ENCODE data around the gene RELA. TPM values are rescaled to one million over a fixed set of nuclear protein-coding genes. Genes with fewer than 3 reads are reported as not detected.
A peak's percentile ranks its signal among the peaks of the same experiment; 100 is the strongest.

The RELA gene
- total RNA-seq, 2 experiments from 2014 or later, result 81.3 to 82.0 TPM

DNA sequence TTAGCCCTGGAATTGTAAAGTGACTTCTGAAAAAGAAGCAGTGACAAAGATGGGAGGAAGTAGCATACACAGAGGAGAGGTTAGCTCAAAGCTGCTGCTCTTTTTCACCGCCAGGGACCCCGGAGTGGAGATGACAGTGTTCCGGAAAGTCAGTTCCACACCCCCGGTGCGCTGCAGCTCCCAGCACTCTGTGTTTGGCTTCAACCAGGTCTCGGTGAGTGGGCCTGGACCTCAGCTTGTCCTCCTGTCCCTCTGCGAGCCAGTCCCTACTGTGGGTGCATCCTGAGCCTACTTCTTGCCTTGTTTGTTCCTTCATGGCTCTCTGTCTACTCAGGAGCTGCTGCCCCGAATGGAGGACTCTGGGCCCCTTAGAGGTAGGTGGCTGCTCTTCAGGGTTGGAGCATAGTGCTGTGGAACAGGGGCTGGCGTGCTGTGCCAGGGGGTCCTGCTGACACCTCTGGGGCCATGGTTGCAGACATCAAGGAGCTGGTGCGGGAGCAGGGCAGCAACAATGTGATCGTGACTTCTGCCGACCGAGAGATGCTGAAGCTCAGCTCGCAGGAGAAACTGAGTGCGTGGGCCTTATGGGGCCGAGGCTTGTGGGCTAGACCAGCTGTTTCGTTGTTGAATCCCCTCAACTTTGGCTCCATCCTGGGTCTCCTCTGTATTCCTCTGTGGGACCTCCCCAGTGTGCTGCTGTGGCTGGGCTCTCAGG is 45.4 kb downstream of the RELA start:
- peak overlapping the region; percentile 85 for H3K4me3 Mint-ChIP-seq
- no peaks in the 10 kb centered on the region for H3K27me3 Mint-ChIP-seq

GRCh38 chr11:65616575-65617001 is 46.1 kb downstream of the RELA start:
- peaks cover 24% of the 10 kb centered on the region for H3K36me3 Mint-ChIP-seq
- H3K4me3 Mint-ChIP-seq, result peak overlapping the region; percentile 85
- DNase-seq (peak; percentile 62), ATAC-seq (no peak)
- no peaks in the 10 kb centered on the region for H3K9me3 Mint-ChIP-seq (ENCODE audit: low read depth)
- H3K4me1 Mint-ChIP-seq, result peaks cover 34% of the 10 kb centered on the region
- H3K27ac Mint-ChIP-seq, result peak overlapping the region; percentile 92
- no peaks in the 10 kb centered on the region for H3K27me3 Mint-ChIP-seq
- CTCF ChIA-PET, result interaction anchor here (1.0 to 2.3 kb wide), 9 partner anchors 9 to 163 kb away, joined by 3 to 8 read pairs (median 4); partner anchors contain the start of genes SIPA1 and ZNRD2

More for the DNA sequence above, 45.4 kb downstream of the RELA start:
- Mint-ChIP-seq H3K9me3 (ENCODE audit: low read depth) (no peaks in the 10 kb centered on the region), H3K36me3 (peaks cover 24% of the 10 kb centered on the region), H3K4me1 (peaks cover 29% of the 10 kb centered on the region), H3K27ac (peak overlapping the region; percentile 92)
- DNase-seq (no peak), ATAC-seq (no peak)
- CTCF ChIA-PET, result interaction anchor here (0.9 to 2.3 kb wide), 11 partner anchors 8 to 163 kb away, joined by 3 to 8 read pairs (median 4); partner anchors contain the start of genes FAM89B, KAT5, SIPA1 and ZNRD2

- peak overlapping the region; percentile 85 for H3K4me3 Mint-ChIP-seq
- H3K27me3 Mint-ChIP-seq, result no peaks in the 10 kb centered on the region
- H3K9me3 Mint-ChIP-seq (ENCODE audit: low read depth), result no peaks in the 10 kb centered on the region
- CTCF ChIA-PET, result interaction anchor here (1.0 to 4.3 kb wide), 20 partner anchors 10 to 300 kb away, joined by 3 to 34 read pairs (median 6); partner anchors contain the start of genes FAM89B, KAT5, RNASEH2C and SIPA1
- H3K27ac Mint-ChIP-seq, result peak overlapping the region; percentile 96
- DNase-seq (peak; percentile 52), ATAC-seq (peak; percentile 1)
- H3K36me3 Mint-ChIP-seq, result peaks cover 24% of the 10 kb centered on the region
- peaks cover 38% of the 10 kb centered on the region for H3K4me1 Mint-ChIP-seq
Observed at GRCh38 chr11:65615950-65616574, 46.7 kb downstream of the RELA start.

- ATAC-seq, result peak; percentile 86
- peaks cover 22% of the 10 kb centered on the region for H3K36me3 Mint-ChIP-seq
Observed at GRCh38 chr11:65615229-65615949, 47.3 kb downstream of the RELA start, which contains the start of gene PCNX3. PCNX3 (plus strand) TSS chr11:65615776; CDS start chr11:65616312, 536 bp downstream.

DNA sequence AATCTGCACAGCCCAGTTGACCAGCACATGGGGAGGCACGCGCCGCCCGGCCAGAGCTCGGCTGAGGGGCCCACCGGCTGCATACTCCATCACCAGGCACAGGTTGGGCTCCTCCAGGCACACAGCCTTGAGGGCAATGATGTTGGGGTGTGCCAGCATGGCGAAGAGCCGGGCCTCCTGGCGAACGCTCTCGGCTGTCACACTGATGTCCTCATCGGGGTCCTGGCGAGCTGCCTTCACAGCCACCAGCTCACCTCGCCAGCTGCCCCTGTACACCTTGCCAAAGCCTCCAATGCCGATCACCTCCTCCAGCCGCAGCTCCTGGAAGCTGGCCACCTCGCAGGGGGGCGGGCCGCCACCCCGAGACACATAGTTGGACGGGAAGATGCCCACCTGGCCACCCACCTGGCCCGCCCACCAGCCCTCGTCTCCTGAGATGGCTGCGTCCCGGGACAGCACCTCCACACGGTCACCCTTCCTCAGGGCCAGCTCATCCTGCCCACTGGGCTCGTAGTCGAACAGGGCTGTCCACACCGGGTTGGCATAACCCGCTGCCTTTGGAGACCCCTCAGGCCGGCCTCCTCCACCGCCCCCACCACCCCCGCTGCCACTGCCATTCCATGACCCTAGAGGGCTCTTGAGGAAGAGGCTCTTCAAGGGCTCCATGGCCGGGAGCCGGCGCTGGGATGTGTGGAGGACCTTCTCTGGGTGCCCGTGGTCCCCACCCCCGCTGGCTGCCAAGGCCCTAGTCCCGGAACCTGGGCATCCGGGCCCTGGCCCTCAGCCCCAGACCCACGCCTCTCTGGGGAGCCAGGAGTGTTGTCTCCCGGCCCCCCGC is 49.4 kb downstream of the RELA start:
- Mint-ChIP-seq H3K9me3 (ENCODE audit: low read depth) (no peaks in the 10 kb centered on the region), H3K36me3 (peaks cover 18% of the 10 kb centered on the region), H3K4me1 (peaks cover 56% of the 10 kb centered on the region), H3K27me3 (no peaks in the 10 kb centered on the region), H3K27ac (peak overlapping the region; percentile 70), H3K4me3 (peak overlapping the region; percentile 85)
- ATAC-seq, result no peak
- DNase-seq, result peak; percentile 57
- CTCF ChIA-PET, result interaction anchor here (1.1 to 4.3 kb wide), 10 partner anchors 13 to 167 kb away, joined by 3 to 34 read pairs (median 6); partner anchors contain the start of gene SIPA1

More at GRCh38 chr11:65615229-65615949, 47.3 kb downstream of the RELA start, which contains the start of gene PCNX3:
- Mint-ChIP-seq H3K4me3 (peak within 1 kb of the TSS; percentile 85), H3K27me3 (no peaks in the 10 kb centered on the region), H3K9me3 (ENCODE audit: low read depth) (no peaks in the 10 kb centered on the region), H3K27ac (peak within 1 kb of the TSS; percentile 96), H3K4me1 (peaks cover 44% of the 10 kb centered on the region)
- CTCF ChIA-PET, result interaction anchor here (0.6 to 4.3 kb wide), 24 partner anchors 11 to 504 kb away, joined by 3 to 34 read pairs (median 4); partner anchors contain the start of genes EHBP1L1, FAM89B, KAT5 and MUS81
- DNase-seq, result peak; percentile 100

GRCh38 chr11:65612691-65613090 is 50.0 kb downstream of the RELA start:
- H3K9me3 Mint-ChIP-seq (ENCODE audit: low read depth), result no peaks in the 10 kb centered on the region
- H3K27ac Mint-ChIP-seq, result peak overlapping the region; percentile 70
- CTCF ChIA-PET, result interaction anchor here (1.1 to 4.3 kb wide), 8 partner anchors 14 to 167 kb away, joined by 3 to 34 read pairs (median 4); partner anchors contain the start of gene SIPA1
- DNase-seq (no peak), ATAC-seq (no peak)
- peak overlapping the region; percentile 85 for H3K4me3 Mint-ChIP-seq
- H3K36me3 Mint-ChIP-seq, result peaks cover 22% of the 10 kb centered on the region
- H3K4me1 Mint-ChIP-seq, result peaks cover 53% of the 10 kb centered on the region
- H3K27me3 Mint-ChIP-seq, result no peaks in the 10 kb centered on the region

DNA sequence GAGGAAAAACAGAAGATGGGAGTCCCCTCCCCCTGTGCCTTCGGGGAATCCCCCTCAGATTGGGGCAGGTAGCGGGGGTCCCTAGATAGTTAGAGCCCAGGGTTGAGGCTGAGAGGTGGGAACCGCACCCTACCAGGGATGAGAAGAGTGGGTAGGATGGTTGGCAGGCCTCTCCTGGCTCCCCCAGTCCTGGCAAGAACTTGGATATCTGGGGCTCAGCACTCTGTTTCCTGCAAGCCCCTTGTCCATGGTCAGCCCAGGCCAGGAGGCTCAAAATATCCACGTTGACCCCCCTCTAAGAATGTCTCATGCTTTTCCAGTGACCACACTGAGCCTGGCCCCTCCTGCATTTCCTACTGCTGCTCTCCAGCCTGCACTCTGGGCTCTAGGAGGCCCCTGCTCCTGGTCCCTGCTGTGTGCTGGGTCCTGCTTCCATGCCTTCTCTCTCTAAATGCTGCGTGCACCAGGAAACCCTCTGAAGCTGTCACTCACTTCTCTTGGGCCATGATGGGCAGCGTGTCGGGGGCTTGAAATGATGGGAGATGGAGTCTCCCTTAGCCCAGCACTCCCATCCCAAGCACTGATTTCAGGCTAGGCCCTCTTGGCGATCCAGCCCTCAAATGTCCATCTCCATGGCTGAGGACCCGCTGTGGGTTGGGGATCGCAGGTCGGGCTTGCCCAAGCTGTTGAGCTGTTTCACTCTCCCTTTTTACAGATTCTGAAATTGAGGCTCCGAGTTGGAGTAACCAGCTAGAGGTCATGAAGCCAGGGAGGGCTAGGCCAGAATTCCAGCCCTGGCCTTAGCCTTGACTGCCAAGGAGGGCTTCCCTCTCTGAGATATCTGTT is 50.7 kb downstream of the RELA start:
- ATAC-seq (no peak), DNase-seq (no peak)
- CTCF ChIA-PET, result interaction anchor here (1.1 to 4.3 kb wide), 8 partner anchors 14 to 168 kb away, joined by 3 to 34 read pairs (median 4); partner anchors contain the start of gene SIPA1
- H3K4me1 Mint-ChIP-seq, result peaks cover 47% of the 10 kb centered on the region
- H3K9me3 Mint-ChIP-seq (ENCODE audit: low read depth), result no peaks in the 10 kb centered on the region
- no peaks in the 10 kb centered on the region for H3K27me3 Mint-ChIP-seq
- peak overlapping the region; percentile 85 for H3K4me3 Mint-ChIP-seq
- peak overlapping the region; percentile 64 for H3K27ac Mint-ChIP-seq
- H3K36me3 Mint-ChIP-seq, result peaks cover 22% of the 10 kb centered on the region

GRCh38 chr11:65611028-65611757 is 51.5 kb downstream of the RELA start:
- Mint-ChIP-seq H3K4me3 (no peak overlapping the region), H3K27me3 (no peaks in the 10 kb centered on the region), H3K27ac (peak overlapping the region; percentile 73), H3K4me1 (peaks cover 40% of the 10 kb centered on the region), H3K36me3 (peaks cover 18% of the 10 kb centered on the region), H3K9me3 (ENCODE audit: low read depth) (no peaks in the 10 kb centered on the region)
- DNase-seq (no peak), ATAC-seq (no peak)
- CTCF ChIA-PET, result interaction anchor here (0.8 to 4.3 kb wide), 5 partner anchors 16 to 24 kb away, joined by 3 to 26 read pairs (median 3); partner anchors contain the start of gene KCNK7

GRCh38 chr11:65610404-65610803 is 52.3 kb downstream of the RELA start:
- CTCF ChIA-PET, result interaction anchor here (0.8 to 4.5 kb wide), 6 partner anchors 15 to 70 kb away, joined by 3 to 20 read pairs (median 3); partner anchors contain the start of genes FAM89B and KCNK7
- no peak overlapping the region for H3K4me3 Mint-ChIP-seq
- H3K36me3 Mint-ChIP-seq, result peaks cover 21% of the 10 kb centered on the region
- no peaks in the 10 kb centered on the region for H3K9me3 Mint-ChIP-seq (ENCODE audit: low read depth)
- no peak for ATAC-seq
- H3K27ac Mint-ChIP-seq, result peak overlapping the region; percentile 20
- H3K4me1 Mint-ChIP-seq, result peaks cover 40% of the 10 kb centered on the region
- no peak for DNase-seq
- H3K27me3 Mint-ChIP-seq, result no peaks in the 10 kb centered on the region

DNA sequence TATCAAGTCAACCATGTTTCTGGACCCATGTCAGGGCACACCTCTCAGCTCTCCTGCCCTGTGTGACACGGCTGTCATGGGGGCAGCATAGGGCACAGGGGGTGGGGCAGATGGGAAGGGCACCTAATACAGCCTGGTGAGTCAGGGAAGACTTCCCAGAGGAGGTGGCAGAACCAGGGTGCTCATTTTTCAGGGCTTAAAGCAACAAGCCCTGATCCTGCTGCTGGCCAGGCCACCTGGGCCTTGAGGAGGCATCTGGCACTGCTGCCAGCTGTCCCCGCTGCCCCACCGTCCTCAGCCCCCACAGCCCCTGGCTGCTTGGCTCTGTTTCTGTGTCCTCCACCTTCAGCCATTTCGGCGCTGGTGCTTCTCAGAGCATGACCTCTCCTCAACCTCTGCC is 53.1 kb downstream of the RELA start:
- no peak for ATAC-seq

More for the DNA sequence above, 53.1 kb downstream of the RELA start:
- peaks cover 21% of the 10 kb centered on the region for H3K36me3 Mint-ChIP-seq
- H3K27ac Mint-ChIP-seq, result peak overlapping the region; percentile 33
- H3K27me3 Mint-ChIP-seq, result no peaks in the 10 kb centered on the region
- no peak for DNase-seq
- no peak overlapping the region for H3K4me3 Mint-ChIP-seq
- H3K4me1 Mint-ChIP-seq, result peaks cover 40% of the 10 kb centered on the region
- CTCF ChIA-PET, result interaction anchor here (1.1 to 4.5 kb wide), 4 partner anchors 14 to 69 kb away, joined by 3 to 20 read pairs (median 9); partner anchors contain the start of genes FAM89B and KCNK7
- H3K9me3 Mint-ChIP-seq (ENCODE audit: low read depth), result no peaks in the 10 kb centered on the region

Measured in activated CD8-positive, alpha-beta memory T cell treated with anti-CD3 and anti-CD28 coated beads, Interleukin-2, amount 10 ng/mL, durations not matched to agents 7 days and 5 days (primary cell).